Measurements from ENCODE around the gene AP1S2.

Gene AP1S2

GRCh38 chrX:15812192-15812938 is 42.2 kb downstream of the AP1S2 start:
- DNase-seq (ENCODE audit: low read depth in 3 of 3, low spot score in 1 of 3) = no peak

GRCh38 chrX:15808254-15808653 is 46.4 kb downstream of the AP1S2 start:
- DNase-seq (ENCODE audit: low read depth in 3 of 3, low spot score in 1 of 3) = no peak

GRCh38 chrX:15804563-15804962 is 50.0 kb downstream of the AP1S2 start:
- DNase-seq (ENCODE audit: low read depth in 3 of 3, low spot score in 1 of 3) = no peak

- DNase-seq (ENCODE audit: low read depth in 3 of 3, low spot score in 1 of 3) = no peak
Measured at GRCh38 chrX:15797707-15798106, 56.9 kb downstream of the AP1S2 start.

- no peak for DNase-seq (ENCODE audit: low read depth in 3 of 3, low spot score in 1 of 3)
Measured at GRCh38 chrX:15790769-15791290, 63.8 kb downstream of the AP1S2 start.

- peak; percentile 60 to 81 (median 65) for DNase-seq (ENCODE audit: low read depth in 3 of 3, low spot score in 1 of 3)
Measured at GRCh38 chrX:15789979-15790768, 64.4 kb downstream of the AP1S2 start, which contains the start of gene ZRSR2. Gene ZRSR2, plus strand, starts transcription at chrX:15790484. Its CDS starts 12 bp downstream, at chrX:15790496.

GRCh38 chrX:15786915-15787314 is 67.7 kb downstream of the AP1S2 start:
- DNase-seq (ENCODE audit: low read depth in 3 of 3, low spot score in 1 of 3) = no peak

- no peak for DNase-seq (ENCODE audit: low read depth in 3 of 3, low spot score in 1 of 3)
Measured at GRCh38 chrX:15785176-15785750, 69.3 kb downstream of the AP1S2 start.

- DNase-seq (ENCODE audit: low read depth in 3 of 3, low spot score in 1 of 3) = no peak
Measured at GRCh38 chrX:15781961-15782699, 72.5 kb downstream of the AP1S2 start.

Data from stimulated activated CD4-positive, alpha-beta T cell treated with anti-CD3 and anti-CD28 coated beads, TNF-alpha, amount 100 ng/mL, for 1 hour (primary cell).